Measurements from ENCODE around the gene CRY2.

DNA sequence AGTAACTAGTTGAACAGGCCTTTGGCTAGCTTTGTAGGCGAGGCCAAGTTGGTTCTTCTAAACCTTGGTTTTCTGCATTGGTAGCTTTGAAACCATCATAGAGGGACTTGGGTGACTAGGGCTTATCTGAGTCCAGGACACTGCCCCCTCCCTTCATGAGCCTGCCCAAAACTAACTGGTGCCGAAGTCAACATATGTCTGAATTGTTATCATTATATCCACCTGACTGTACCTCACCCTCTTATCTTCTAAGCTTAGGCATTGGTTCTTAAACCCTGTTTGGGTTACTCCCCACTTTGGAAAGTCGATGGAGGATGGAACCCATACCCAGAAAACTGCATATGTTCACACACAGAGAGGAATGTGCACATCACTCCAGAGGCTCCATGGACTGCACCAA, 30.6 kb downstream of the CRY2 start:
- no peak for TF ChIP-seq MXI1 (IDR thresholded peaks at IDR 0.05; ENCODE audit: low read depth, low read length)
- no peak for TF ChIP-seq JUND (IDR thresholded peaks at IDR 0.05; ENCODE audit: low read depth, low read length)
- TF ChIP-seq, protein P1, sequence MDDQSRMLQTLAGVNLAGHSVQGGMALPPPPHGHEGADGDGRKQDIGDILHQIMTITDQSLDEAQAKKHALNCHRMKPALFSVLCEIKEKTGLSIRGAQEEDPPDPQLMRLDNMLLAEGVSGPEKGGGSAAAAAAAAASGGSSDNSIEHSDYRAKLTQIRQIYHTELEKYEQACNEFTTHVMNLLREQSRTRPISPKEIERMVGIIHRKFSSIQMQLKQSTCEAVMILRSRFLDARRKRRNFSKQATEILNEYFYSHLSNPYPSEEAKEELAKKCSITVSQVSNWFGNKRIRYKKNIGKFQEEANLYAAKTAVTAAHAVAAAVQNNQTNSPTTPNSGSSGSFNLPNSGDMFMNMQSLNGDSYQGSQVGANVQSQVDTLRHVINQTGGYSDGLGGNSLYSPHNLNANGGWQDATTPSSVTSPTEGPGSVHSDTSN (IDR thresholded peaks at IDR 0.05; ENCODE audit: insufficient replicate concordance, low read depth, low read length): no peak
- no peak for TF ChIP-seq SREBF2 (IDR thresholded peaks at IDR 0.05; ENCODE audit: low read length)
- TF ChIP-seq POU2F2 (IDR thresholded peaks at IDR 0.05; ENCODE audit: borderline replicate concordance, low read depth, low read length): no peak
- TF ChIP-seq ATF3 (IDR thresholded peaks at IDR 0.05; ENCODE audit: borderline replicate concordance, extremely low read depth, low read depth, low read length): no peak

Data from GM12878 (cell line).